Upper lobe of left lung (tissue), 6 donors: ENCODE results near the gene LRPPRC. TPM values are rescaled to one million over a fixed set of nuclear protein-coding genes. Genes with fewer than 3 reads are reported as not detected.

Experiments
- ATAC-seq, 2 donors: fragments of 200-7000 bp; cut with Tn5 transposase; one replicate each; pipeline ENCODE4 v1.9.1; 2022; ENCODE audit warnings: mild to moderate bottlenecking in 2 of 2, moderate library complexity in 2 of 2; ENCODE audit not compliant: low FRiP score in 2 of 2
- DNase-seq, 2 donors: peaks; one replicate each; pipeline ENCODE4 v3.0.0-alpha.2; 2019 to 2020
- H3K27ac ChIP-seq, 4 donors: fragments of 200-600 bp; sonication (generic); one replicate each; pipeline ENCODE4 v1.5.1; 2016 to 2019
- H3K27me3 ChIP-seq, 4 donors: fragments of 200-600 bp; sonication (generic); one replicate each; pipeline ENCODE4 v1.5.1; 2017 to 2019
- H3K36me3 ChIP-seq, 4 donors: fragments of 200-600 bp; sonication (generic); one replicate each; pipeline ENCODE4 v1.5.1; 2016 to 2019
- H3K4me1 ChIP-seq, 4 donors: fragments of 200-600 bp; sonication (generic); one replicate each; pipeline ENCODE4 v1.5.1; 2018 to 2019
- H3K4me3 ChIP-seq, 4 donors: fragments of 200-600 bp; sonication (generic); one replicate each; pipeline ENCODE4 v1.5.1; 2017 to 2019; ENCODE audit warnings: mild to moderate bottlenecking in 2 of 4, moderate library complexity in 1 of 4
- H3K9me3 ChIP-seq, 4 donors: fragments of 200-600 bp; sonication (generic); one replicate each; pipeline ENCODE4 v1.5.1; 2018 to 2019
- EP300 ChIP-seq, 4 donors: sonication (generic); formaldehyde crosslinking; IDR thresholded peaks; one replicate each; pipeline ENCODE4 v1.5.1; 2017; ENCODE audit warnings: antibody characterized with exemption in 4 of 4, control low read depth in 2 of 4
- POLR2A ChIP-seq, 4 donors: fragments of 450-650 bp; IDR thresholded peaks; one replicate each; pipeline ENCODE4 v1.5.1; 2016 to 2017; ENCODE audit warnings: antibody characterized with exemption in 4 of 4, mild to moderate bottlenecking in 2 of 4
- POLR2AphosphoS5 ChIP-seq, 2 donors: sonication (generic); formaldehyde crosslinking; IDR thresholded peaks; one replicate each; pipeline ENCODE4 v1.5.1; 2017; ENCODE audit warnings: antibody characterized with exemption in 2 of 2
- WGBS, 2 donors: methylation state at CpG; one replicate each; pipeline ENCODE4 v1.1.5; 2017 to 2018; 5-methylcytosine and 5-hydroxymethylcytosine counted together
- total RNA-seq, 6 donors: library from RNA; depleted of rRNA in 4 of 6; stranded (reverse); fragments of >200 nt in 4 of 6; gene quantifications; one replicate each; pipeline versions ENCODE4 v1.1.0 to v1.2.1, GENCODE V29; 2016 to 2021
- TF ChIP-seq, protein P1 (sequence below), 6 experiments: fragments of 450-650 bp in 4 of 6; fragments of 200-600 bp in 2 of 6; sonication (generic) in 2 of 6; IDR thresholded peaks; one replicate each; pipeline ENCODE4 v1.5.1; 2016 to 2019; ENCODE audit warnings: antibody characterized with exemption in 6 of 6
- donor health status: DM: no; HTN: no; CAD: no; lungs with moderate emphysema.
- donor health status: DM: no; HTN: yes; CAD: no; lungs with severe emphysema.

The LRPPRC gene
- total RNA-seq, 6 donors from 2014 or later = 29.3 to 86.2 (median 47.2) TPM

DNA sequence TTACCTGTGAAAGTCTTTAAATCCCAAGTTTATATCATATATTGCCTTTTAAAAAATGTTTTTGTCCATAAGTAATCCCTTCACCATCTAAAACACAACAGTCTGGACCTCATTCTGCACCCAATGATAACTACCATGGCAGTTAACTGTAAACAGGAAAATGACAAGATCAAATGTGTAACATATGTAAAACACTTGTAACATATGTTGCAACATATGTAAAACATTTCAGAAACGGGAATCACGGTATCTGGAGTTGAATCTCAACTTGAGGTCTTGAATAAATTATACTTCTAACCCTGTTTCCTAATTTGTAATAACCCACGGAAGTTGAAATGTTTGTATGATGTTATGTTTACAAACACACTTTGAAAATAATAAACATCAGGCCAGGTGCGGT, 6.2 kb downstream of the LRPPRC start:
- Histone ChIP-seq H3K4me3 (no peak overlapping the region), H3K4me1 (peaks cover 13 to 26% (median 17%) of the 10 kb centered on the region in 4 donors), H3K27ac (no peak overlapping the region), H3K27me3 (no peaks in the 10 kb centered on the region), H3K9me3 (no peaks in the 10 kb centered on the region), H3K36me3 (peaks cover 0 to 16% (median 3%) of the 10 kb centered on the region in 4 donors)
- ATAC-seq = no peak
- TF ChIP-seq POLR2AphosphoS5 (IDR thresholded peaks at IDR 0.05) = no peak
- no peak for TF ChIP-seq POLR2A (IDR thresholded peaks at IDR 0.05)
- no peak for TF ChIP-seq EP300 (IDR thresholded peaks at IDR 0.05)
- TF ChIP-seq, protein P1, sequence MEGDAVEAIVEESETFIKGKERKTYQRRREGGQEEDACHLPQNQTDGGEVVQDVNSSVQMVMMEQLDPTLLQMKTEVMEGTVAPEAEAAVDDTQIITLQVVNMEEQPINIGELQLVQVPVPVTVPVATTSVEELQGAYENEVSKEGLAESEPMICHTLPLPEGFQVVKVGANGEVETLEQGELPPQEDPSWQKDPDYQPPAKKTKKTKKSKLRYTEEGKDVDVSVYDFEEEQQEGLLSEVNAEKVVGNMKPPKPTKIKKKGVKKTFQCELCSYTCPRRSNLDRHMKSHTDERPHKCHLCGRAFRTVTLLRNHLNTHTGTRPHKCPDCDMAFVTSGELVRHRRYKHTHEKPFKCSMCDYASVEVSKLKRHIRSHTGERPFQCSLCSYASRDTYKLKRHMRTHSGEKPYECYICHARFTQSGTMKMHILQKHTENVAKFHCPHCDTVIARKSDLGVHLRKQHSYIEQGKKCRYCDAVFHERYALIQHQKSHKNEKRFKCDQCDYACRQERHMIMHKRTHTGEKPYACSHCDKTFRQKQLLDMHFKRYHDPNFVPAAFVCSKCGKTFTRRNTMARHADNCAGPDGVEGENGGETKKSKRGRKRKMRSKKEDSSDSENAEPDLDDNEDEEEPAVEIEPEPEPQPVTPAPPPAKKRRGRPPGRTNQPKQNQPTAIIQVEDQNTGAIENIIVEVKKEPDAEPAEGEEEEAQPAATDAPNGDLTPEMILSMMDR (IDR thresholded peaks at IDR 0.05) = no peak
- no peak for DNase-seq
- 65 to 70% methylated on average over 4 of the region's 4 CpGs for WGBS, 2 donors

DNA sequence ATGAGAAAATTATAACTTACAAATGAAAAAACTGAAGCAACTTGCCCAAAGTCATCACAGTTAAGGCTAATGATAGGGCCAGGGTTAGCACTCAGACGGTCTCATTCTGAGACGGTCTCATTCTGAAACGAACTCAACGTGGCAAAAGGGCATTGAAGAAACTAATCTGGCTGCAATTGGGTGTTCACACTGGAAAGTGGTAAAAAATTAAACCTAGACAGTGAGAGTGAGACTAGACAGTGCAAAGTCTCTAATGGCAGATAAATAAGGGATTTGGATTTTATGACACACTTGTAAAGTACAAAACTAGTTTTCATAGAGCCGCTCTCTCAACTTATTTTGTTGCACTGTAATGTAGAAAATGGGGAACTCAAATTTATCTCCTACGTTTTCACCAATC, 9.2 kb downstream of the LRPPRC start:
- no peak for DNase-seq
- H3K27me3 ChIP-seq = no peaks in the 10 kb centered on the region
- ATAC-seq = no peak
- H3K27ac ChIP-seq = no peak overlapping the region
- H3K4me1 ChIP-seq = no peaks in the 10 kb centered on the region
- H3K4me3 ChIP-seq = no peak overlapping the region
- no peak for TF ChIP-seq EP300 (IDR thresholded peaks at IDR 0.05)
- TF ChIP-seq, protein P1 (IDR thresholded peaks at IDR 0.05) = no peak
- TF ChIP-seq POLR2AphosphoS5 (IDR thresholded peaks at IDR 0.05) = no peak
- no peak for TF ChIP-seq POLR2A (IDR thresholded peaks at IDR 0.05)
- H3K36me3 ChIP-seq = peaks cover 3 to 6% (median 5%) of the 10 kb centered on the region in 4 donors
- WGBS, 2 donors = 91 to 92% methylated on average over 6 of the region's 6 CpGs
- H3K9me3 ChIP-seq = no peaks in the 10 kb centered on the region

DNA sequence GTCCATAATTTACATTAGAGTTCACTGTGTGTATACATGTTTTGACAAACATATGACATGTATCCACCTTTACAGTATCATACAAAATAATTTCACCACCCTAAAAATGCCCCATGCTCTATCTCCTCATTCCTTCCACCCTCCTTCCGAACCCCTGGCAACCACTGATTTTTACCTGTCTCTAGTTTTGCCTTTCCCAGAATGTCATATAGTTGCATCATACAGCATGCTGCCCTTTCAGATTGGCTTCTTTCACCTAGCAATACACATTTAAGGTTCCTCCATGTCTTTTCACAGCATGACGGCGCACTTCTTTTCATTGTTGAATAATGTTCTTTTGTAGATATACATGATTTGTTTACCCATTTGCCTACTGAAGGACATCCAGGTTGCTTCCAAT, 10.4 kb downstream of the LRPPRC start:
- H3K36me3 ChIP-seq = peaks cover 0 to 18% (median 12%) of the 10 kb centered on the region in 4 donors

DNA sequence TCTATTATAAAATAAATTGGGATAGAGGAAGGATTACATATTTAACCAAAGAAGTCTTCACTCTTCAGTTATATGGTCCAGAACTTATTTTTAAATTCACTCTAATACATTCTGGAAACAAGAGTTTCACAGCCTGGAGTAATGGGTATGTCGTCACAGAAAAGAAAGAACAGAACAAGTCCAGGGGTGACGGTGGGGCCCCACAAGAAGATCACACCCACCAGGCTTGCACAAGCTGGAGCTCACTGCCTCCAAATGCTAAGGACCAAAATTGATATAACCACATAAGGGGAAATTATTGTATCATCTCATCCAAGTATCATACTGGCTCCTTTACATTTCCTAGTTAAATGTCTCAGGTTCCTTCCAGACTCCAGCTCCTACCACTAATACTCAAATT, 11.3 kb downstream of the LRPPRC start:
- TF ChIP-seq POLR2A (IDR thresholded peaks at IDR 0.05) = no peak
- H3K9me3 ChIP-seq = no peaks in the 10 kb centered on the region
- H3K36me3 ChIP-seq = peaks cover 3 to 26% (median 12%) of the 10 kb centered on the region in 4 donors
- H3K27me3 ChIP-seq = no peaks in the 10 kb centered on the region
- no peaks in the 10 kb centered on the region for H3K4me1 ChIP-seq
- no peak for ATAC-seq
- no peak overlapping the region for H3K4me3 ChIP-seq
- no peak overlapping the region for H3K27ac ChIP-seq
- WGBS, 2 donors = 75 to 81% methylated on average over 2 of the region's 2 CpGs
- DNase-seq = no peak

More for the DNA sequence above, 10.4 kb downstream of the LRPPRC start:
- no peak overlapping the region for H3K27ac ChIP-seq
- ATAC-seq = no peak
- TF ChIP-seq POLR2AphosphoS5 (IDR thresholded peaks at IDR 0.05) (no peak), POLR2A (IDR thresholded peaks at IDR 0.05) (no peak), EP300 (IDR thresholded peaks at IDR 0.05) (no peak)
- TF ChIP-seq, protein P1 (IDR thresholded peaks at IDR 0.05) = no peak
- H3K9me3 ChIP-seq = no peaks in the 10 kb centered on the region
- DNase-seq = no peak
- 97% methylated on average over 3 of the region's 3 CpGs for WGBS, 2 donors
- no peak overlapping the region for H3K4me3 ChIP-seq
- no peaks in the 10 kb centered on the region for H3K27me3 ChIP-seq
- H3K4me1 ChIP-seq = no peaks in the 10 kb centered on the region

DNA sequence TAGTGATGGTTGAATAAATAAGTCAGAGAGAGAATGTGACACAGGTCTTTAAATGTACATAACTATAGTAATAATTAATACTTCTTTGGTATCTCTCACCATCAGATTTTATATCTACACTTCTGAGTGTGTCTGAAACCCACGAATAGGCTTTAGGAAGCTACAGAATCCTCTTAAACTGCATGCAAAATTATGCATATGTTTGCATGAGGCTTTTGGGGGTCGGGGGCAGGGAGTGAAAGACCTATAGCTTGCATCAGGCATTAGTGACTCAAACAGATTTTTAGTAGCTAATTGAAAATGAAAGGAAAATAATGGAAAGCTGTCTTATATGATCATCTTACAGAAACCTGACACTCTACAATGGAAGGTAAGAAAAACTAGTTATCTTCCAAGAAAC, 14.9 kb downstream of the LRPPRC start:
- H3K27ac ChIP-seq = no peak overlapping the region
- peaks cover 10 to 52% (median 20%) of the 10 kb centered on the region in 4 donors for H3K36me3 ChIP-seq
- no peaks in the 10 kb centered on the region for H3K4me1 ChIP-seq
- H3K4me3 ChIP-seq = no peak overlapping the region
- no peaks in the 10 kb centered on the region for H3K9me3 ChIP-seq
- TF ChIP-seq, protein P1 (IDR thresholded peaks at IDR 0.05) = no peak
- TF ChIP-seq POLR2A (IDR thresholded peaks at IDR 0.05) (no peak), EP300 (IDR thresholded peaks at IDR 0.05) (no peak), POLR2AphosphoS5 (IDR thresholded peaks at IDR 0.05) (no peak)
- no peak for DNase-seq
- 93 to 94% methylated on average over 2 of the region's 2 CpGs for WGBS, 2 donors
- ATAC-seq = no peak
- no peaks in the 10 kb centered on the region for H3K27me3 ChIP-seq
